Hematopoietic multipotent progenitor cell (in vitro differentiated cells): ENCODE measurements around the gene AFTPH. TPM values are rescaled to one million over a fixed set of nuclear protein-coding genes. Genes with fewer than 3 reads are reported as not detected.

Experiments
- DNase-seq, 3 donors: peaks; one replicate each; pipeline ENCODE4 v3.0.0-alpha.2; 2011 to 2015; ENCODE audit warnings: low read depth in 2 of 3, low spot score in 2 of 3
- total RNA-seq: library from RNA; depleted of rRNA; stranded (reverse); fragments of >200 nt; gene quantifications from one replicate; pipeline ENCODE4 v1.2.3, GENCODE V29; 2012

The AFTPH gene
- total RNA-seq, 1 donor = 33.1 TPM

- DNase-seq = no peak
Measured at GRCh38 chr2:64582774-64583340, 58.7 kb downstream of the AFTPH start.

GRCh38 chr2:64586054-64586453, 61.9 kb downstream of the AFTPH start:
- no peak for DNase-seq

GRCh38 chr2:64586883-64587481, 62.9 kb downstream of the AFTPH start:
- peak in 2 of 3 donors; percentile 44 to 76 for DNase-seq

DNA sequence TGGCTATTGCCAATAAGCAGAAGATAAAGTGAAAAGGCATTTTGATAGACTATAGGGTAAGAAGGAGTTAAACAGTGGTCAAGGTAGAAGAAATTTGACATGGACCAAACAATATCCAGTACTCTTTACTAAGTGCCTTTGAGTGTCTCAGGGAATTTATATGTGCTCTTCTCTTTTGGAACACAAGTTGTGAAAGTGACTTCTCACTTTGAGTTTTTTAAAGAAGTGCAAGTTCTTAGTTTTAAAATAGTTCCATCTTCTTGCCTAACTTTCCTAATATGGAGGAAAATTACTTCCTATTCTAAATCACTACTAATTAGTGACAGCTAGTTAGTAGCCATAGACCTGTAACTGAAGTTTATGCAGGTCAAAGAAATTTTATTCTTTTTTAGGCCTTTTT, 63.4 kb downstream of the AFTPH start:
- DNase-seq = no peak

DNA sequence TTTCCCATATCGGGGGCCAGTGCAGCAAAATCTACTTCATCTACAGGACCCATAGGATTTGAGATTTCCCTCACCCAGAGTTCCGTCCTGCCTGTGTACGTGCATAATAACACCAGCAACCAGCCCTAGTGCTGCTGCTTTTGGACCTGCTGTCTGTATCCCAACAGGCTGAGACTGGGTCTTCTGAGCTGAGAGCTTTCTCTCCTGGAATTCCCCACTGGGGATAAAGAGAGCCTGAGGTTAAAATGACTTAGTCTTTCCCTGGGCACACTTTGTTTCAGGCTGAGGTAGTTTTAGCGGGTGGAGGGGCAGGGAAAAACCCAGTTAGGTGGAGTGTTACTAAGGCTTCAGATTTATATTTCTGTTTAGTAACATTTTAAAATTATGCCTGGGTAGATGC, 67.1 kb downstream of the AFTPH start:
- DNase-seq = no peak

GRCh38 chr2:64593035-64593655, 69.0 kb downstream of the AFTPH start:
- no peak for DNase-seq

DNA sequence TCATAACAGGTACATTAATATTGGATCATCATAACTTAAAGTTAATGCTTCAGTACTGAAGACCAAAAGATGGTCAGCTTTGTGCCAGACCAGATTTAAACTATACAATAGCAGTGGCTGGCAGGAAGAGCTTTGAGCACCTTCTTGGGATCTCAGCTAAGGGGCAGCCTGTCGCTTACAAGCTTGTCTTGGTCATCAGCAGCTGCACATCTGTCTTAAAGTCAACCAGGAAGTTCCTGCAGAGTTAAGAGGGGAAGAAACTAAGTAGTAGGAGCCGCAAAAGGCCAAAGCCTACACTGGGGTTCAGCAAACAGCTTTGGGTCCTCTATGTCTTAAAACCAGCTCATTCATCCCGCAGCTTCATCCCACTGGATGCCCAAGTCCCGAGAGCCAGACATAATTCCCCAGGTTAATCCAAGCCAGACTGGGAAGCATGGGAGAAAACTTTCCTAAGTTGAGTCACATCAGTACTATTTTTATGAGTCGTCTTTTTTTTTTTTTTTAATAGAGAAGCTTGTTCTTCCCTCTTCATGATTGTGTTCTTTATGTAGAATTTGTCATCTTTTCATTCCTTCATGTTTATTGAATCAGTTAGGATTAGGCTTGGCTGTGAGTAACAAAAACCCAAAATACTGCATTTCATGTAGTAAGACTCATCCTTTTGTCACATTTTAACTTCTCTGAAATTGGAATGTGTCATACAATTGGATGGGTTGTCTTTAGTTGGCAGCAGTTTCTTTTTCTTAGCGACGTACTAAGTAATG, 70.3 kb downstream of the AFTPH start:
- DNase-seq = no peak

DNA sequence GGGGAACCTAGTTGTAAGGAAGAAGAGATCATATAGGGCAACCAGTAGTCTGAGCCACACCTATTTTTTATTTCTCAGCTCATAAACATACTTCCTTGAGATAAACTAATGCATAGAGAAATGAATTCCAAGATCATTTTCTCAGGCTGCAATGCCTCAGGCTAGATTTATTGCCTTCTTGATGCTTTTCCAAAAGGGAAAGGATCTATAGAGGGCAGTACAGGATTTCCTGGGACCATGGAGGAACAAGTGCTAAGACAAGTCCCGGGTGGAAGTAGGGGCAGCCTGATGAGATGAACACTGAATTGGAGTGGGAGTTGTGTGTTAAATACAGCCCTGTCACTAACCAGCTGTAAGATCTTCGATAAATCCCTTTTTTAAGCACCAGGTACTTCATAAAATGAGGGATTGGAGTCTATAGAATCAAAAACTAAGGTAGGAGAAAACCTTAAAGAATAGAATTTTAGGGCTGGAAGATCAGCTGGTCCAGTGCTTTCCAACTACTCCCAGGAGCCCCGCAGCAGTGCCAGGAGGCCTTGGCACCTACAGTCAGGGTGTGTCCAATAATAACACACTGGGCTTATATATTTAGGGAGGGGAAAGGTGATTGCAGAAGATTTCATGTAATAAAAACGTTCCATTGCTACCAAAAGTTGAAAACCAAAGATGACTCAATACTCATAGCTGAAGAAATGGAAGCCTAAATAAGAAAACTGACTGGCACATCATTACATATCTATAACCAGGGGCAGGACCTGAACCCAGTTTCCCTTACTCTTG, 71.5 kb downstream of the AFTPH start:
- DNase-seq = no peak

DNA sequence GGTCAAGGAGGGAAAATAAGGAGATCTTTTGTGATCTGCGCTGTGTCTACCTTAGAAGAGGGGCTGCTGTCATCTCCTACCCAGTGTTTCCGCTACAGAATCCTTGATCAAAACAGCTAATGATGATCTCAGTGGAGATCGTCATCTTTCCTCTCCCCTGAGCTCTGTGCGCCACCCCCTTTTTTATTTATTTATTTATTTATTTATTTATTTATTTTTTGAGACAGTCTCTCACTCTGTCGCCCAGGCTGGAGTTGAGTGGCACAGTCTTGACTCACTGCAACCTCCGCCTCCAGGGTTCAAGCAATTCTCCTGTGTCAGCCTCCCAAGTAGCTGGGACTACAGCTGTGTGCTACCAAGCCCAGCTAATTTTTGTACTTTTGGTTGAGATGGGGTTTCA, 74.1 kb downstream of the AFTPH start:
- DNase-seq = no peak

DNA sequence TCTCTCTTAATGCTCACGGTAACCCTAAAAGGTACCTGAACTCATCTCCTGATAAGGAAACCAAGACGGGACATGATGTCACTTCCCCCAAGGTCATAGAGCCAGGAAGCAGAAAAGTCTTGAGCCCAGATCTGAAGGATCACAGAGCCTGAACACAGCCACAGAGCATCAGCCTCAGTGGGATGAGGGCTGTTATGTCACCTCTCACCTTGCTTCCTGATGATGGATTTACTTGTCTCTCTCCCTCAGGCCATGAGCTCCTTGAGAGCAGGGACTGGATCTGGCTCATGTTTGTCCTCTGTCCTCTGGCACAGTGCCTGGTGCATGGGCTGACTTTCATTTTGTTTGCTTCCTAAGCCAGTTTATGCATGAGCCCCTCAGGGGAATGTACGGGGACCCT, 75.3 kb downstream of the AFTPH start:
- DNase-seq = no peak

GRCh38 chr2:64601034-64601754, 77.1 kb downstream of the AFTPH start:
- DNase-seq = no peak

GRCh38 chr2:64601785-64602391, 77.8 kb downstream of the AFTPH start:
- no peak for DNase-seq

- DNase-seq = no peak
Measured at GRCh38 chr2:64602436-64602835, 78.3 kb downstream of the AFTPH start.

- DNase-seq = no peak
Measured at GRCh38 chr2:64604155-64604554, 80.0 kb downstream of the AFTPH start.

DNA sequence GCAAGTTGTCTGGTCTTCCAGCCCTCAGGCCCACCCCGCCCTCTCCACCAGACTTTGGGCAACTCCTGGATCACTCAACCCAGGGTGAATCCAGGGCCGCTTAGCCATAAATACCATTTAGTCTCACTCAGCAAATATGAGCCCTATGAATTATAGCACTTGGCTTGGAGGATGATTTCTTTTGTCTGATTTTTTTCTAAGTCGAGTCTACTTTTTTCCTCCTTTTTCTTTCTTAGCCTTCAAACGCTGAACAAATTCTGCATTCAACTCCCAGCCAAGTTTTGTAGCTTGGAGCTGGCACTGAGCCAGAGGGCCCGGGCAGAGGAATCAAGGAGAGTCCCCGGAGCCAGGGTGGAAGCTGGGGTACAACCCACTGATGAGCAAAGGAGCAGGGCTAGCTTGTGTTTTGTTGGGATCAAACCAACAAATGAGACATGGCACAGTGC, 80.9 kb downstream of the AFTPH start:
- DNase-seq = no peak

DNA sequence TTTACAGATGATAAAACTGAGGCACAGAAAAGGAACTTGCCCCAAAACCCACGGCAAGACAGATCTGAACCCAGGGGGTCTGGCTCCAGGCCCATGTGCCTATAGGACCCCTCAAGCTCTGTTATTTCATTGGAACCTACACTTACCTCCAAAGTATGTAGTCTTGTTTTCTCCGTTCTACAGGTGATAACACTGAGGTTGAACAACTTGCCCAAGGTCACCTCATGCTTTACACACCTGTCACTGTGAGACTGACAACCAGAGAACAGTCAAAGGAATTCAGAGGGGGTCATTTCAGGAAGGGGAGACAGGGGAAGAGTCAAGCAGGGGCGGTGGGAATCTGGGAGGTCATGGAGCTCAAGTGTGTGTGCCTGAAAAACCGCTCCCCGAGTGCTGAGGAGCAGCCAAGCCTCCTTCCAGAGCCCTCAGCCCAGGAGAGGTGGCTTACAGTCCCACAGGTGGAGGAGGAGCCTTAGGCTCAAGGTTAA, 81.9 kb downstream of the AFTPH start:
- DNase-seq = no peak

- peak; percentile 47 to 97 (median 93) for DNase-seq
Measured at GRCh38 chr2:64606479-64607363, 82.6 kb downstream of the AFTPH start.
